NCI-H1417 treated with DMSO at 0.1 percent for 48 hours (cell line): Measurements from ENCODE around the gene TMEM167B.
"Not testable (repeated sequence)": the region's sequence is repeated elsewhere in the genome, so short reads cannot be mapped to it uniquely, and the experiment has no call there.

Source experiments
- DNase-seq: peaks from one replicate; lab custom pipeline; 2025; lab: John Stamatoyannopoulos, UW

The TMEM167B gene

DNA sequence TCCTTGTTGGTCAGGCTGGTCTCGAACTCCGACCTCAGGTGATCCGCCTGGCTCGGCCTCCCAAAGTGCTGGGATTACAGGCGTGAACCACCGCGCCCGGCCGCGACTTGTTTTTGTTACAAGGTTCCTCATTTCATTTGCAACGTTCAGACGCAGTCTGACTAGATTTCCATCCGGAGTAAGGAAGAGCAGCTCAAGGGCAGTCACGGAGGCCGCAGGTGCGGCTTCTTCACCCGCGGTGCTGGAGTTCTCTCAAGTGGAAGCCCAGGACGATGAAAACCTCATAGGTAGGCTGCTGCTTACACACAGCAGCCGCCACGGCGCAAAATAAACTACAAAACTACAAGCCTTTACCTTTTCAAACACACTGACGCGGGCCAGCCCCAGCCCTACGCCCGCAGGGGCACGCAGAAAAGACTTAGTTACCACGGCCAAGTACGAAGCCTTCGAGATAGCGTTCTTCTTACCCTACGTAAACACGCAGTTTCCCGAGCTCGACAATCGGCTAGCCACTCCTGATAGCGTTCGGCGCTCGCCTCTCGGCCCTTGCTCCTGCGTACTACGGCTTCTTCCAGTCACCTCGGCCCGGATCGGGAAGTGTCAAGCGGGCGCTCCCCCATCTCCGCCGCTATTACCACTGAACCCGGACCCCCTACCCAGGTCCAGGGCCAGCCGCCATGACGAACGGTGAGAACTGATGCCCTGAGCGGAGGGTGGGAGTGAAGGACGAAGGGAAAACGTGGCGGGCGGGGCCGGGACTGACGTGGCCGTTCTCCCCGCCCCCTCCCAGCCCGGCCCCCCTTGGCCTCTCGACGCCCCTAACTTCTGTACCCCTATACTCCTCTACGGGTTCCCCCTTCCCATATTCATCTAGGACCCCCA, at the start of gene TMEM167B:
Gene TMEM167B, plus strand, starts transcription at position 569 of the 882 bp plus-strand sequence. Its CDS starts 109 bp downstream, at position 678.
- DNase-seq, result peak; percentile 75

DNA sequence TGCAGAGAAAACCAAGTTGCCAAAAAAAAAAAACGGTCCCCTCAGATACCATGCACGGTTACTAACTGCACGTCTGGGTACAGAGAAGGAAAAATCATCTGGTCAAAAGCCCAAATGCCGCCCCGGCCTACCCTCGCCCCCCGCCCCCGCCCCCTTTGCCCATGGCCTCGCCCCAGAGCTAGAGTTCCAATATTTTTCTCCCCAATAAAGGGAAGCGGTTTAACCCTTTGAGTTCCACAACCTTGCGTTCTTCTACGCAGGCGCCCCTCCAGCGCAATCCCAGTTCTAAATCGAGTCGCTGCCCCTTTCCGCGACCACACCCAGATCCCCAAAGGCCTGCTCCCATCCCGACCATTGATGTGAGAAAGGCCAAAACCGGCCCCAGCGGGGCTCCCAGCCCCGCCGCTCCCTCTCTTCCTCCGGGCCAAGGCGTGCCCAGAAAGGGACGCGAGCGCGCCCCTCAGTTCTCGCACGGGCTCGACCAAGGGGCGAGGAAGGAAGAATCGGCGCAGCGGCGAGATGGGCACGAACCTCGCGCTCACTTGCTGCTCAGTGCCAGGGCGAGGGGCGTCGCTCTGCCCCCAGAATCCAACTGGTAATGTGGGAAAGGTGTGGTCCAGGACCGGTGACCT, 49.5 kb upstream of the TMEM167B start:
- DNase-seq, result no peak

DNA sequence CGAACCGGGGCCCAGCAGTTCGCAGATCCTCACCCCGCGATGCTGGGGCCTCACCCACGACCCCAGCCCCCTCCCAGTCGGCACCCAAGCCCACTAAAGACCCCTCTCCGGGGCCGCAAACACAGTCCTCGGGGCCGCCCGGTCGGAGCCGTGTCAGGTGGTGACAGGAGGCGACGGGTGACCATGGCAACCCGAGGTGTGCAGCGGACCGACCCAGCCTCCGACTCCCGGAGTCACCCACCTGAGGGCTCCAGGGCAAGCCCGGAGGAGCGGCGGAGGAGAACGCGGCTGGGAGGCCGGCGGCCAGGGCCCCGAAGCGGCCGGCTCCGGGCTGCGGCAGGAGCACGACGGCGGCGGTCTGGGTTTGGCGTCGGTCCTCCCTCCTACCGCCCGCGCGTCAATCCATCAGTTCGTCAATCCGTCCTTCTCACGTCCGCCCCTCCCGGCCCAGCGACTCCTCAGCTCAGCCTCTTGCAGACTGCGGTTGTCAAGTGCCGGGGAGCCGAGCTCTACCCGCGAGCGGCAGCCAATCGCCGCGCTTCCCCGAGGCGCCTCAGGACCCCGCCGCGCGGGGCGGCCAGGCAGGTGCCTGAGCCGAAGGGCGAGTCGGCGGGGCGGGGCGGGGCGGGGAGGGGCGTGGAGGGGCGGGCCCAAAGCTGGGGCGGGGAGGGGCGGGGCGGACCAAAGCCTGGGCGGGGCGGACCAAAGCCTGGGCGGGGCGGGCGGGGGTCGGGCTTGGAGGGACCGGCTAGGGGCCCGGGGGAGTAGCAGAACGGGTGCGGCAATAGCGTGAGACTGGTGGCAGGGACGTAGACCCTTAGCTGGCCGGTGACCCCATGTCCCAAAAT, 48.7 kb upstream of the TMEM167B start, which contains the start of gene WDR47:
Gene WDR47, minus strand, starts transcription at position 482 of the 848 bp plus-strand sequence. CDS start 18,590 bp downstream, outside the sequence.
- peak; percentile 64 for DNase-seq

DNA sequence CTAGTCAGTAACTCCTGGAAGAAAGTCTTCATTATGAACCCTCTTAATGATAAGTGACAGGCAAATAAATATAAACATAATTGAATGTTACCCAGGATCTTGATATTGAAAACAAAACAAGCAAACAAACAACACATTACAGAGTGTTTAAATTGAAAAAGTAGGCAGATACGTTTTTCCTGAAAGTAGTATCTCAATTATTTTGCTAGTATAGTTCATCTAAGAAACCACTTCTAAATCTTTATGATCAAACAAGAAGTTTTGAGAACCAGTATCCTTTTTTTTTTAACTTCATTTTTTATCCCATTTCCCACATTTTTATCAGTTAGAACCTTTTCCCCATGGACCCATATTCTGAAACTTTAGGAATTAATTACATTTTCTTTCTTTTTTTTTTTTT, 45.0 kb upstream of the TMEM167B start:
- no peak for DNase-seq

DNA sequence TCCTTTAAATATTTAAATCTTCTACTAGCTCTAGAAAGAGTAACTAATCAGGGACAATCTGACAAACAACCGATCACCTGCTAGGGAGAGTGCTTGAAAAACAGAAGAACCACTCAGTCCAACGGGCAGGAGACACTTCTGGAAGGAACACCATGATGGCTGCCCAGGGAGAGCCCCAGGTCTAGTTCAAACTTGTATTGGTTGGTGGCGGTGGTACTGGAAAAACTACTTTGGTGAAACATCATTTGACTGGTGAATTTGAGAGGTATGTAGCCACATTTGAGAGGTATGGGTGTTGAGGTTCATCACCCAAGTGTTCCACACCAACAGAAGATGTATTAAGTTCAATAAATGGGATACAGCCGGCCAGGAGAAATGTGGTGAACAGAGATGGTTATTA, 43.9 kb upstream of the TMEM167B start:
- DNase-seq, result no peak

DNA sequence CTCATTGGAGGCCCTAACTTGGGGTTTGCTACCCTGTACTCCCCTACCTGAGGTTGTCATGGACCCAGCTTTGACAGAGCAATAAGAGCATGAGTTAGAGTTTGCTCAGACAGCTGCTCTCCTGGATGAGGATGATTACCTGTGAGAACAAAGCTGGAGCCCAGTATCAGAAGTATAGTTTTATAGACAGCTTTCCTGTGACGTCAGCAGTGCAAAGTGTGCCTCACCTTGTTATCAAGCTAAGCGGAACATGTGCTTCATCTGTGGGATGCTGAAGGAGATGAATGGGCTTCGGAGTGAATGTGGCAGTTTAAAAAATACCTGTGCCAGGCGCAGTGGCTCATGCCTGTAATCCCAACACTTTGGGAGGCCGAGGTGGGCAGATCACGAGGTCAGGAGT, 43.2 kb upstream of the TMEM167B start:
- DNase-seq, result no peak

DNA sequence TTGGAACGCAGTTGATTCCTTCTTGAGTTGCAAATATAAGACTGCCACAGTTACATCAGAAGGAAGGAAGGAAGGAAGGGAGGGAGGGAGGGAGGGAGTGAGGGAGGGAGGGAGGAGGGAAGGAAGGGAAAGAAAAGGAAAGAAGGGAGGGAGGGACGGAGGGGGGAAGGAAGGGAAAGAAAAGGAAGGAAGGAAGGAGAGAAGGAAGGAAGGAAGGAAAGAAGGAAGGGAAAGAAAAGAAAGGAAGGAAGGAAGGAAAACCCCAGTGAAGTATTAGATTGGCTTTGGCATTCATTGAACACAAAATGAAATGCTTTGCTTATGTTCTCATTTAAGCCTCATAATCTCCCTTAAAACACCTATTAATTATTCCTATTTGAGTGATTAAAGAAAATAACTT, 42.2 kb upstream of the TMEM167B start:
- DNase-seq, result no peak

DNA sequence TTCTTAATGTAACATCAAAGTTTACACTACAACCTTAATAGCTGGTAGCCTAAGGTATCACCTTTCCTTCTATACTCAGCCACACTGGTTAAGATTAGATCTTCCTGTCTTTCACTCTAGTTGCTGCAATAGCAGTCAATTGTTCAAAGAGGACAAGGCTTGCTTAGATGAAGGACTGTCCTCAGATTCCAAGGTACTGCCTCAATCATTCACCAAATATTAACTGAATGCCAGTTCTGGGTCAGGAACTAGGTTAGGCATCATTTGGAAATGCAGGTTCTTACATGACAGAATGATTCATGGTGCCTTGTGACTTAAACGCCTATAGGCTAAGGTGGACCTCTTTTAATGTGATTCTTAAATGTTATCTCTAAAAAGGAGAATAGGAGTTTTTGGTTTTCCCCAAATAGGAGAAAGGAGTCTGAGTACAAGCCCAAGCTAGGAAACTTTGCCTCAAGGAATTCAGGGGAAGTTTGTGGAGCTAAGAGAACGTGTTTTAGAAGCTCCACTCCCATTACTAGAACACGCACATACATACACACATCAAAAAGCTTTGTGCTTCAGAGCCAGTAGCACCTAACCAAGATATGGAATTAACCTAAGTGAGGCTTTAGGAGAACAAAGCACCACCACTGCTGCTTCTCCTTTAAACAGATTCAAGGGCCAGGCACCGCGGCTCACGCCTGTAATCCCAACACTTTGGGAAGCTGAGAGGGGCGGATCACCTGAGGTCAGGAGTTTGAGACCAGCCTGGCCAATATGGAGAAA, 40.2 kb upstream of the TMEM167B start:
- DNase-seq, result no peak

DNA sequence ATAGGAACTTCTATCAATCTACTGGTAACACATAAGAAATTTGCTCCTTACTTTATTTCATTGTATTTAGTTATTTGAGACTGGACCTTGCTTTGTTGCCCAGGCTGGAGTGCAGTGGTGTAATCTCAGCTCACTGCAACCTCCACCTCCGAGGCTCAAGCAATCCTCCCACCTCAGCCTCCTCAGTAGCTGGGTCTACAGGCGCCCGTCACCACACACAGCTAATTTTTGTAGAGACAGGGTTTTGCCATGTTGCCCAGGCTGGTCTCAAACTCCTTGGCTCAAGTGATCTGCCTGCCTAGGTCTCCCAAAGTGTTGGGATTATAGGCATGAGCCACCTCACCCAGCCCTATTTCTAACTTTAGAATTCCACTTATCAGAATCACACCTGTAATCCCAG, 38.4 kb upstream of the TMEM167B start:
- DNase-seq, result not testable (repeated sequence)

DNA sequence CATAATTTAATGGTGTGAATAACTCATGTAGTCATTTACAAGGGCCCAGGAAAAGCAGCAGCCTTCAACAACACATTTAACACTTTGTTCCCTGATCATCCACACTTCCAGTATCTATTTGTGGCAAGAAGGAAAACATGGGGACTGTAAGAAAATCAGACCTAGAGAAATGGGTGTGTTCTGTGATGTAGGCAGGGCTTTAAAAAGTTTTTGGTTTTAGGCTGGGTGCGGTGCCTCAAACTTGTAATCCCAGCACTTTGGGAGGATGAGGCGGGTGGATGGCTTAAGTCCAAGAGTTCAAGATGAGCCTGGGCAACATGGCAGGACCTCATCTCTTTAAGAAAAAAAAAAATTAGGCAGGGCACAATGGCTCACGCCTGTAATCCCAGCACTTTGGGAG, 34.5 kb upstream of the TMEM167B start:
- no peak for DNase-seq

DNA sequence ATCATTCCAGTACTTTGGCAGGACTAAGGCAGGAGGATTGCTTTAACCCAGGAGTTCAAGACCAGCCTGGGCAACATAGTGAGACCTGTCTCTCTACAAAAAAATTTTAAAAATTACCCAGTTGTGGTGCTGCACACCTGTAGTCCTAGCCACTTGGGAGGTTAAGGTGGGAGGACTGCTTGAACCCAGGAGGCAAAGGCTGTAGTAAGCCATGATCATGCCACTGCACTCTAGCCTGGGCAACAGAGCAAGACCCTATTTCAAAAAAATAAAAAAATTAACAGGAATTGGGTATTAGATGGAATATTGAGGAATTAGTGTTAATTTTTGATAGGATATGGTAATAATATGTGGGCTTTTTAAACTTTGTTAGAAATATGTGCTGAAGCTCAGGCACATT, 31.5 kb upstream of the TMEM167B start:
- DNase-seq, result no peak

DNA sequence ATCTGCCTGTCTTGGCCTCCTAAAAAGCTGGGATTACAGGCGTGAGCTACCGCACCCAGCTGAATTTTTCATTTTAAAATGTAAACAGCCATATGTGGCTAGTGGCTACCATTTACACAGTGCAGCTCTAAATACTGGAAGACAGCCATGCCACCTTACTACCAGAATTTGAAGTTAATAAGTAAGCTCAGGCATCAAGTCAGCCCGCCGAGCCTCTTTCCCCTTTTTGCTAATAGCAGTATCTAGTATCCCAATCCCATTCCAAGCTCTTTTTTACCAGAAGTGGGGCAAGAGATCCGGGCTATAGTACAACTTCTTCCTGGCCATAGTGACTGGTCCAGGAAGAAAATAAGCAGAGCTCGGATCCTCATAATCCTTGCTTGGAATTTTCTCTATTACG, 29.9 kb upstream of the TMEM167B start:
- no peak for DNase-seq

DNA sequence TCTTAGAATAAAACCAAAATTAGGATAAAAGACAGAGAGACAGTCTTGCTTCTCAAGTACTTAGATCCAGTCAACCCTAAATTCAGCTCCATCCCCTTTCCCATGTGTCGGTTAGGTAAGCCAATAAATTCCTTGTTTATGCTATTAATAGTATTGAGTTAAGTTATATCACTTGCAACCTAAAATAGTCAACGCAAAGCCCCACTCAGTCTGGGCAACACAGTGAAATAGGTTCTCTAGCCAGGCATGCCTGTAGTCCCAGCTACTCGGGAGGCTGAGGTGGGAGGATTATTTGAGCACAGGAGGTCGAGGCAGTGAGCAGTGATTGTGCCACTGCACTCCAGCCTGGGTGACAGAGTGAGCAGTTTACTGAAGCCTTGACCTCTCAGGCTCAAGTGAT, 29.4 kb upstream of the TMEM167B start:
- no peak for DNase-seq

DNA sequence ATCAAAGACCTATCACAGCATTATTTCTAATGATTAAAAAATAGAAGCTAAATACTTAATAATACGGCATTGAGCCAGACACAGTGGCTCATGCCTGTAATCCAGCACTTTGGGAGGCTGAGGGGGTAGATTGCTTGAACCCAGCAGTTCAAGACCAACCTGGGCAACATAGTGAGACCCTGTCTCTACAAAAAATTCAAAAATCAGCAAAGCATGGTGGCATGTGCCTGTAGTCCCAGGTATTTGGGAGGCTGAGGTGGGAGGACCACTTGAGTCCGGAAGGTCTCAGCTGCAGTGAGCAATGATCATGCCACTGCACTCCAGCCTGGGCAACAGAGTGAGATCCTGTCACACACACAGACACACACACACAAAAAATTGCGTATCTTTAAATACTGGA, 25.4 kb upstream of the TMEM167B start:
- no peak for DNase-seq

DNA sequence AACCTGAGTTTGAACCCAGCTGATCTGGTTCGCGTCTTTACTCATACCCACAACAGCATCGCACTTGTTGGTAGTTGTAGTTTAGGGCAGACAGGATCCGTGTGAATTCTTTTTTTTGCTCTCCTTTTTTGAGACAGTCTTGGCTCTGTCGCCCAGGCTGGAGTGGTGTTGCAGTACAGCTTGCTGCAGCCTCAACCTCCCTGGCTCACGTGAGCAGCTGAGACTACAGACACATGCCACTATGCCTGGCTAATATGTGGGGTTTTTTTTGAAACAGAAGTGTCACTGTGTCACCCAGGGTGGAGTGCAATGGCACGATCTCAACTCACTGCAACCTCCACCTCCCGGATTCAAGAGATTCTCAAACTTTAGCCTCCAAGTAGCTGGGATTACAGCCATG, 22.7 kb upstream of the TMEM167B start:
- no peak for DNase-seq

DNA sequence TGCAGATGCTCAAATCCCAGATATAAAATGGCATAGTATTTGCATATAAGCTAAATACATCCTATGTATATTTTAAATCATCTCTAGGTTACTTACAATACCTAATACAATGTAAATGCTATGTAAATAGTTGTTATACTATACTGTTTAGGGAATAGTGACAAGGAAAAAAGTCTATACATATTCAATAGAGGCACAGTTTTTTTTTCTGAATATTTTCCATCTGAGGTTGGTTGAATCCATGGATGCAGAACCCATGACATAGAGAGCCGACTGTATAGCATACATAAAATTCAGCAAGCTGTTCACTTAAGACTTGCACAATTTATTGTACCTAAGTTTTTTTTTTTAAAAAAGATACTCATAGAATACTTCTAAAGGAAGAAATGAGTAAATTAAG, 21.3 kb upstream of the TMEM167B start:
- no peak for DNase-seq

DNA sequence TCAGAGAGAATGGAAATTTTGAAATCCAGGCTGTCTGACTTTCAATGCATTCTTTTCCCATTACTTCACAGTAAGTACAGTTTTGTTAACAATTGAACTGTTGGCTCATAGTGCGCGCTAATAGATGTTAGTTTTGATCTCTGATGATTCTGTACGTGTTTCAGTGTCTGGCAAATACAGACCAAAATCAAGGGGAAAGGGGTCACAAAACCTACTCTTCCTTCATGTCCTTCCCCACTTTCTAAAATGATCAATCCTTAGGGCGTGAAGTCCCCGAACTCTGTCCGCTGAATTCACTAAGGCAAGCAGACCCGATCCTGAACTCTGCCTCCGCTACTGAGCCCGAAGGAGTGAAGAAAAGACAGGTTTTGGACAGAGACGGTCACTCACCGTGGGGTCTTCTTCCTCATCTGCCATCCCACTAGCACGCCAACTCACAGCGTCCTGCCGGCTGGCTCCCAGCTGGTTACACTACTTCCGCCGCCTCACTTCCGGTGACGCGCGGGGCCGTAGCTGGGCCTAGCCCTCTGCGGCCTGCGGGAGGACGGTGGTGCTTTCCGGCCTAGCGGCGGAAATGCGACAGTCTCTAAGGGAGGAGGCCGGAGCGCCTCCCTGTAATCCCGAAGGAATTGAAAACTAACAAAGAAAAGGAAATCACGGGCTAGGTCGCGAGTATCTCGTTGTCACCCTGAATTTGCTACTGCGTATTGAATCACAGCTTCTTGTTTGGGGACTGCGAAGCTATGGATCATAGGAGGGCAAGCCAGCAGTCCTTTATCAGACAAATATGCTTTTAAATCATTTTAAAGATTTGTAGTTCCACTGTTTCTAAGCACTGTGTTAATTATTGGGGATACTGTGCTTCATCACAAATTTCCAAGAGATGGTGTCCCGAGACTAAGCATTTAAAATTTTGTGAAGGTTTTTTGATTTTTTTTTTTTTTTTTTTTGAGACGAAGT, 14.8 kb upstream of the TMEM167B start, which contains the start of gene TAF13:
Gene TAF13, minus strand, starts transcription at position 473 of the 960 bp plus-strand sequence. Its CDS starts 56 bp downstream, at position 417.
- peak; percentile 39 for DNase-seq

DNA sequence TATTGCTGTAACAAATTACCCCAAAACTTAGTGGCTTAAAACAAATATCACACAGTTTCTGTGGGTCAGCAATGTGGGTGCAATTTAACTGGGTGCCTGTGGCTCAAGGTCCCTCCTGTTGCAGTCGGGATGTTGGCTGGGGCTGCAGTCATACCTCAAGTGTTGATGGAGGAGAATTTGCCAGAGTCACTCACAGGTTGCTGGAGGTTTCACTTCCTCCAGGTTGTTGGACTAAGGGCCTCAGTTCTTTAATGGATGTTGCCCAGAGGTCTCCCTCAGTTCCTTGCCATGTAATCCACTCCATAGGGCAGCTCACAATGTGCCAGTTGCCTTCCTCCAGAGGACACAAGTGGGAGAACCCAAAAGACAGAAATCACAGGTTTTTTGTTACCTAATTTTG, 12.2 kb upstream of the TMEM167B start:
- no peak for DNase-seq

DNA sequence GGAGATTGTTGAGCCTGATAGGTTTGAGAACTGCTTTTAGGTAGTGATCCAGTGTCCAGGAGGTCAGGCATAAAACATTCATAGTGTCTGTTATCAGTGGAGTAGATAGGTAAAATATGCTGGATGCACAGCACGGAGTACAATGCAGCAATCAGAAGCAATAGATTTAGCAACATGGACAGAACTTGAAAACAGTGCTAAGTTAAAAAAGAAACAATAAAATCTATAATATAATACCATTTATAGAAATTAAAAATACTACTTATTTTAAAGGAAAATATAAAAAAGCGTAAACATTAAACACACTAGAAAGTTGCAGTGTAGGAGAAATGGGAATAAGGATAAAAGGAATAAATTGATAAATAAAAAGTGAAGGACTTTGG, 11.3 kb upstream of the TMEM167B start:
- DNase-seq, result no peak

DNA sequence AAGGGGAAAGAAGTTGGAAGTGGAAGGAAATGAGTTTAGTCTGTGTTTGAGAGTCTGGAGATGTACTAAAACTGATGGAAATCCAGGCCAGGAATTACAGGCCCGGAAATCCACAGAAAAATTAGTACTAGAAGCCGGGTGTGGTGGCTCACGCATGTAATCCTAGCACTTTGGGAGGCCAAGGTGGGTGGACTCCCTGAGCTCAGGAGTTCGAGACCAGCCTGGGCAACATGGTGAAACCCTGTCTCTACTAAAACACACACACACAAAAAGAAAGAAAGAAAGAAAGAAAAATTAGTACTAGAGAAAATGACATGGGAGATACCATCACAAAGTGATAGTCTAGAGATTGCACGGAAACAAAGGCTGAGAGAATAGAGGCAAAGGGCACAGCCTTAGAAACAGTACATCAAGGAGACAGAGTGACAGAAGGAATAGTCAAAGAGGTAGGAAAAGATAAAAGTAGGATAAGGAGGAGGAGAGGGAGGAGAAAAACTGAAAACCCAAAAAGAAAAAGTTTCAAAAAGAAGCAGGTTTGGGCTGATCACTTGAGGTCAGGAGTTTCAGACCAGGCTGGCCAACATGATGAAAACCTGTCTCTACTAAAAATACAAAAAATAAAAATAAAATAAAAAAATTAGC, 10.0 kb upstream of the TMEM167B start:
- DNase-seq, result no peak
